ENCODE results near the gene HNRNPUL1. TPM values are rescaled to one million over a fixed set of nuclear protein-coding genes. Genes with fewer than 3 reads are reported as not detected.

HNRNPUL1 gene
- total RNA-seq, 1 donor from 2014 or later = 191 TPM

DNA sequence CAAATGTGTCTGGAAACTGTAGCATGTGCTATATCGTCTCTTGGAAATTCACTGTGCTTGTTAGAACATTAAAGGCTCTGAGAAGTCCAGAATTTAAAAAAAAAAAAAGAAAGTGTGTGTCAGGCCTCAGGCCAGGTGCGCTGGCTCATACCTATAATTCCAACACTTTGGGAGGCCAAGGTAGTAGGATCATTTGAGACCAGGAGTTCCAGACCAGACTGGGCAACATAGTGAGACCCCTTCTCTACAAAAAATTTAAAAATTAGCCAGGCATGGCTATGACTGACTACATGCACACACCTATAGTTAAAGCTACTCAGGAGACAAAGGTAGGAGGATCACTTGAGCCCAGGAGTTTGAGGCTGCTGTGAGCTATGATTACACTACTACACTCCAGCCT, 4.9 kb downstream of the HNRNPUL1 start:
- H3K36me3 ChIP-seq = peaks cover 66% of the 10 kb centered on the region
- ATAC-seq (no peak), DNase-seq (no peak)
- H3K4me1 ChIP-seq = peaks cover 28% of the 10 kb centered on the region
- H3K27ac ChIP-seq = no peak overlapping the region
- no peak overlapping the region for H3K4me3 ChIP-seq
- no peaks in the 10 kb centered on the region for H3K9me3 ChIP-seq
- H3K27me3 ChIP-seq (ENCODE audit: low read depth) = no peaks in the 10 kb centered on the region
- TF ChIP-seq, protein P1, sequence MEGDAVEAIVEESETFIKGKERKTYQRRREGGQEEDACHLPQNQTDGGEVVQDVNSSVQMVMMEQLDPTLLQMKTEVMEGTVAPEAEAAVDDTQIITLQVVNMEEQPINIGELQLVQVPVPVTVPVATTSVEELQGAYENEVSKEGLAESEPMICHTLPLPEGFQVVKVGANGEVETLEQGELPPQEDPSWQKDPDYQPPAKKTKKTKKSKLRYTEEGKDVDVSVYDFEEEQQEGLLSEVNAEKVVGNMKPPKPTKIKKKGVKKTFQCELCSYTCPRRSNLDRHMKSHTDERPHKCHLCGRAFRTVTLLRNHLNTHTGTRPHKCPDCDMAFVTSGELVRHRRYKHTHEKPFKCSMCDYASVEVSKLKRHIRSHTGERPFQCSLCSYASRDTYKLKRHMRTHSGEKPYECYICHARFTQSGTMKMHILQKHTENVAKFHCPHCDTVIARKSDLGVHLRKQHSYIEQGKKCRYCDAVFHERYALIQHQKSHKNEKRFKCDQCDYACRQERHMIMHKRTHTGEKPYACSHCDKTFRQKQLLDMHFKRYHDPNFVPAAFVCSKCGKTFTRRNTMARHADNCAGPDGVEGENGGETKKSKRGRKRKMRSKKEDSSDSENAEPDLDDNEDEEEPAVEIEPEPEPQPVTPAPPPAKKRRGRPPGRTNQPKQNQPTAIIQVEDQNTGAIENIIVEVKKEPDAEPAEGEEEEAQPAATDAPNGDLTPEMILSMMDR (IDR thresholded peaks at IDR 0.05) = no peak
- intact Hi-C loops (cut with DNase I) = no loop called here

GRCh38 chr19:41269571-41269970, 5.4 kb downstream of the HNRNPUL1 start:
- no peak for ATAC-seq
- TF ChIP-seq, protein P1 (IDR thresholded peaks at IDR 0.05) = no peak
- Histone ChIP-seq H3K4me1 (peaks cover 28% of the 10 kb centered on the region), H3K4me3 (no peak overlapping the region), H3K27ac (no peak overlapping the region), H3K27me3 (ENCODE audit: low read depth) (no peaks in the 10 kb centered on the region), H3K36me3 (peaks cover 71% of the 10 kb centered on the region), H3K9me3 (no peaks in the 10 kb centered on the region)
- no peak for DNase-seq
- intact Hi-C loops (cut with DNase I) = no loop called here

GRCh38 chr19:41273076-41273475, 8.9 kb downstream of the HNRNPUL1 start:
- intact Hi-C loops (cut with DNase I) = no loop called here
- Histone ChIP-seq H3K4me3 (no peak overlapping the region), H3K9me3 (no peaks in the 10 kb centered on the region), H3K4me1 (peaks cover 1% of the 10 kb centered on the region), H3K27me3 (ENCODE audit: low read depth) (no peaks in the 10 kb centered on the region), H3K36me3 (peaks cover 100% of the 10 kb centered on the region), H3K27ac (no peak overlapping the region)
- DNase-seq = no peak
- ATAC-seq = no peak
- TF ChIP-seq, protein P1 (IDR thresholded peaks at IDR 0.05) = no peak

GRCh38 chr19:41274802-41275201, 10.6 kb downstream of the HNRNPUL1 start:
- no peaks in the 10 kb centered on the region for H3K9me3 ChIP-seq
- no peak for ATAC-seq
- H3K27me3 ChIP-seq (ENCODE audit: low read depth) = no peaks in the 10 kb centered on the region
- H3K4me1 ChIP-seq = no peaks in the 10 kb centered on the region
- peaks cover 100% of the 10 kb centered on the region for H3K36me3 ChIP-seq
- TF ChIP-seq, protein P1 (IDR thresholded peaks at IDR 0.05) = no peak
- no peak overlapping the region for H3K27ac ChIP-seq
- no peak for DNase-seq
- intact Hi-C loops (cut with DNase I) = no loop called here
- no peak overlapping the region for H3K4me3 ChIP-seq

GRCh38 chr19:41276231-41276630, 12.1 kb downstream of the HNRNPUL1 start:
- TF ChIP-seq, protein P1 (IDR thresholded peaks at IDR 0.05) = no peak
- intact Hi-C loops (cut with DNase I) = no loop called here
- no peaks in the 10 kb centered on the region for H3K27me3 ChIP-seq (ENCODE audit: low read depth)
- H3K36me3 ChIP-seq = peaks cover 100% of the 10 kb centered on the region
- H3K27ac ChIP-seq = no peak overlapping the region
- no peak overlapping the region for H3K4me3 ChIP-seq
- DNase-seq = no peak
- no peaks in the 10 kb centered on the region for H3K9me3 ChIP-seq
- peak; percentile 18 for ATAC-seq
- H3K4me1 ChIP-seq = no peaks in the 10 kb centered on the region

- intact Hi-C loops (cut with DNase I) = no loop called here
- DNase-seq (no peak), ATAC-seq (no peak)
- Histone ChIP-seq H3K27me3 (ENCODE audit: low read depth) (no peaks in the 10 kb centered on the region), H3K9me3 (no peaks in the 10 kb centered on the region), H3K4me1 (no peaks in the 10 kb centered on the region), H3K4me3 (no peak overlapping the region), H3K36me3 (peaks cover 100% of the 10 kb centered on the region), H3K27ac (no peak overlapping the region)
- TF ChIP-seq, protein P1 (IDR thresholded peaks at IDR 0.05) = no peak
Observed at GRCh38 chr19:41278478-41278877, 14.3 kb downstream of the HNRNPUL1 start.

All from lower lobe of right lung (tissue), 2 donors.